K562 (cell line): ENCODE data around the gene CBFA2T2. TPM values are rescaled to one million over a fixed set of nuclear protein-coding genes. Genes with fewer than 3 reads are reported as not detected.
A peak's percentile ranks its signal among the peaks of the same experiment; 100 is the strongest.

Source experiments
- ATAC-seq: fragments of 200-7000 bp; cut with Tn5 transposase; 3 replicates; pipeline ENCODE4 v1.9.1; 2020; ENCODE audit warnings: moderate library complexity
- BruUV-seq: library from RNA; stranded (reverse); fragments of 400-500 nt; replicated peaks from 2 replicates; lab custom pipeline; 2021; lab: Mats Ljungman, UMichigan
- CTCF ChIA-PET: fragments of 300-600 bp; formaldehyde crosslinking; extraction: SDS; loops from one replicate; lab custom pipeline; 2021; ENCODE audit warnings: low intra/inter-chr PET ratio; lab: Yijun Ruan, JAX
- POLR2A ChIA-PET: fragments of 300-600, 350-650 bp; sonication (Branson Sonifier 250); formaldehyde crosslinking; extraction: SDS; loops from one replicate; lab custom pipeline; 2021; ENCODE audit warnings: antibody characterized with exemption, inconsistent platforms; lab: Yijun Ruan, JAX
- DNase-seq, 4 experiments: peaks; one replicate each; pipeline versions ENCODE4 v3.0.0 to v3.0.0-alpha.2; 2011 to 2018; ENCODE audit warnings: low spot score in 3 of 4, mixed read lengths in 3 of 4; ENCODE audit errors: extremely low read depth in 1 of 4
- FAIRE-seq: peaks from 2 replicates; lab custom pipeline; 2011; peaks lifted over from hg19 to GRCh38; lab: Jason Lieb, UNC
- H2AFZ ChIP-seq: 2 replicates; pipeline ENCODE4 v1.6.0; 2011; ENCODE audit warnings: low read depth, low read length, control low read depth, inconsistent platforms
- H3K27ac ChIP-seq: fragments of 200-600 bp; 3 replicates; pipeline ENCODE4 v1.8.0; 2011; ENCODE audit warnings: low read depth, mild to moderate bottlenecking, control low read depth, inconsistent platforms, low read length, moderate library complexity, mixed read lengths; ENCODE audit errors: extremely low read depth
- H3K27me3 ChIP-seq, 2 experiments: fragments of 300-600 bp in 1 of 2; 2 replicates in 1 of 2; 3 replicates in 1 of 2; pipeline versions ENCODE4 v1.6.0 to v1.8.0; 2011; ENCODE audit warnings: inconsistent platforms in 2 of 2, low read length in 2 of 2, mild to moderate bottlenecking in 1 of 2, mixed read lengths in 1 of 2, moderate library complexity in 1 of 2; ENCODE audit not compliant: control insufficient read depth in 2 of 2, insufficient read depth in 2 of 2
- H3K36me3 ChIP-seq: fragments of 300-600 bp; 3 replicates; pipeline ENCODE4 v1.8.0; 2011; ENCODE audit warnings: mild to moderate bottlenecking, low read length, inconsistent platforms; ENCODE audit not compliant: control insufficient read depth, insufficient read depth
- H3K4me1 ChIP-seq, 2 experiments: fragments of 200-600 bp in 1 of 2; replicated peaks in 1 of 2; 2 replicates in 1 of 2; 3 replicates in 1 of 2; pipeline versions ENCODE4 v1.5.1 to v1.8.0; 2011; ENCODE audit warnings: inconsistent platforms in 2 of 2, low read length in 2 of 2, mild to moderate bottlenecking in 1 of 2, mixed read lengths in 1 of 2, moderate library complexity in 1 of 2; ENCODE audit not compliant: control insufficient read depth in 2 of 2, insufficient read depth in 2 of 2
- H3K4me2 ChIP-seq: 2 replicates; pipeline ENCODE4 v1.6.1; 2011; ENCODE audit warnings: low read length, control low read depth, inconsistent platforms, mixed read lengths; ENCODE audit not compliant: insufficient read depth
- H3K4me3 ChIP-seq: fragments of 200-600 bp; sonication (generic), shearing (Covaris generic); 2 replicates; pipeline ENCODE4 v1.5.1; 2016; ENCODE audit warnings: control low read depth, inconsistent platforms
- H3K79me2 ChIP-seq: fragments of 200-600 bp; 3 replicates; pipeline ENCODE4 v1.8.0; 2011; ENCODE audit warnings: low read length, inconsistent platforms; ENCODE audit not compliant: control insufficient read depth, insufficient read depth
- H3K9ac ChIP-seq, 2 experiments: 2 replicates each; pipeline versions ENCODE4 v1.6.0 to v1.6.1; 2011; ENCODE audit warnings: low read depth in 2 of 2, low read length in 2 of 2, control low read depth in 1 of 2, inconsistent platforms in 1 of 2, mild to moderate bottlenecking in 1 of 2, mixed read lengths in 1 of 2; ENCODE audit not compliant: insufficient read depth in 1 of 2
- H3K9me1 ChIP-seq: one replicate; pipeline ENCODE4 v1.6.0; 2011; ENCODE audit warnings: inconsistent platforms, mild to moderate bottlenecking, low read length, moderate library complexity; ENCODE audit not compliant: control insufficient read depth, insufficient read depth
- H3K9me3 ChIP-seq: replicated peaks from 2 replicates; pipeline ENCODE4 v1.5.1; 2011; ENCODE audit warnings: low read depth, low read length, inconsistent platforms; ENCODE audit not compliant: control insufficient read depth, insufficient read depth
- H4K20me1 ChIP-seq: replicated peaks from 2 replicates; pipeline ENCODE4 v1.6.1; 2011; ENCODE audit warnings: low read length, inconsistent platforms, mixed read lengths; ENCODE audit not compliant: control insufficient read depth, insufficient read depth
- FUS ChIP-seq: fragments of 200-400 bp; formaldehyde crosslinking; optimal IDR thresholded peaks from 2 replicates; pipeline ENCODE3; 2017; ENCODE audit warnings: low read depth, low read length
- JUNB ChIP-seq: fragments of 450-650 bp; formaldehyde crosslinking; conservative IDR thresholded peaks from 2 replicates; pipeline ENCODE4 v1.4.0; 2020; ENCODE audit warnings: mild to moderate bottlenecking
- SAP30 ChIP-seq: fragments of 200-600 bp; sonication (generic); IDR thresholded peaks from 2 replicates; pipeline ENCODE4 v1.6.1; 2012; ENCODE audit warnings: borderline replicate concordance, low read depth, mild to moderate bottlenecking, moderate library complexity, low read length, control low read depth, inconsistent platforms; ENCODE audit not compliant: insufficient read depth, poor library complexity, severe bottlenecking
- SMC3 ChIP-seq: conservative IDR thresholded peaks from 2 replicates; pipeline ENCODE4 v1.6.1; 2011; ENCODE audit warnings: low read depth, low read length, improper control_type of control experiment; ENCODE audit not compliant: insufficient read depth
- SNAPC5 ChIP-seq: fragments of 250-450 bp; sonication (Bioruptor Pico); IDR thresholded peaks from 2 replicates; pipeline ENCODE4 v1.8.0; 2021; ENCODE audit warnings: moderate library complexity, mild to moderate bottlenecking, inconsistent platforms
- TAL1 ChIP-seq: fragments of 450-650 bp; IDR thresholded peaks from 2 replicates; pipeline ENCODE4 v1.6.1; 2016; ENCODE audit warnings: mild to moderate bottlenecking
- TARDBP ChIP-seq: fragments of 450-650 bp; IDR thresholded peaks from 2 replicates; pipeline ENCODE4 v1.6.1; 2016
- WGBS: fragments of 100-300 bp; shearing (Covaris generic); methylation state at CpG from one replicate; pipeline ENCODE4 v1.1.6; 2016; ENCODE audit warnings: low coverage, mixed read lengths; ENCODE audit not compliant: insufficient coverage; ENCODE audit errors: missing lambda C conversion rate; 5-methylcytosine and 5-hydroxymethylcytosine counted together
- in situ Hi-C: fragments of 300-500 bp; cut with MboI; formaldehyde crosslinking; loops from 4 replicates; pipeline ENCODE4 v1.15.0; 2018; ENCODE audit warnings: inconsistent platforms, mixed read lengths
- intact Hi-C: fragments of 100-400 bp; cut with micrococcal nuclease; formaldehyde crosslinking; loops from 2 replicates; pipeline ENCODE4 v1.14.2; 2022
- polyA plus RNA-seq, 8 experiments: library from polyadenylated mRNA; depleted of rRNA in 4 of 8; stranded (reverse) in 5 of 8; unstranded in 3 of 8; fragments of >200 nt; fragmentation: Nextera tagmentation in 2 of 8; fragmentation: Illumina TruSeq in 1 of 8; extraction: Ambion mirVana in 2 of 8; extraction: Trizol in 1 of 8; gene quantifications; 2 replicates each; pipeline versions ENCODE4 v1.2.1 to v1.2.3, GENCODE V29; 2011 to 2014; ENCODE audit warnings: inconsistent platforms in 1 of 8, missing spikeins in 1 of 8
- total RNA-seq, 7 experiments: library from RNA; depleted of rRNA in 6 of 7; stranded (reverse); fragments of >200 nt in 6 of 7; fragmentation: Illumina TruSeq in 2 of 7; extraction: Trizol in 2 of 7; gene quantifications; 2 replicates each; pipeline versions ENCODE4 v1.2.1 to v1.2.3, GENCODE V29; 2011 to 2021; ENCODE audit warnings: low replicate concordance in 1 of 7

Gene CBFA2T2
- total and polyA plus RNA-seq, 9 of the 15 experiments (the other 6 are each of a cell fraction or from before 2014, with no cell fraction given) = 0.27 to 9.6 (median 5.8) TPM

GRCh38 chr20:33658510-33658909 lies 168.6 kb downstream of the CBFA2T2 start:
- intact Hi-C loops (no loop called here), in situ Hi-C loops (loop anchor here (10.0 kb wide), 1 partner anchor 244 kb away; no protein-coding TSS in a partner anchor)
- no peak overlapping the region for H3K4me3 ChIP-seq
- ATAC-seq (no peak), FAIRE-seq (no peak), DNase-seq (no peak)
- peaks cover 18% of the 10 kb centered on the region for H3K79me2 ChIP-seq
- H3K4me2 ChIP-seq = no peak overlapping the region
- no TSS peak for BruUV-seq
- peaks cover 19% of the 10 kb centered on the region; the same call in 1 of the 2 replicates for H4K20me1 ChIP-seq
- H3K36me3 ChIP-seq = peaks cover 55% of the 10 kb centered on the region; the same call in 2 of the 3 replicates
- no peak overlapping the region for H3K27ac ChIP-seq
- H3K9me3 ChIP-seq = no peaks in the 10 kb centered on the region
- CTCF ChIA-PET = no interaction called here
- H3K4me1 ChIP-seq = peaks cover 9 to 48% of the 10 kb centered on the region in 2 experiments; a peak in 3 of 5 replicates
- 0 out of 4 replicates have a peak overlapping the region, but pooled peaks of 1 of the 2 experiments have one; percentile 18 for H3K9ac ChIP-seq
- H3K27me3 ChIP-seq = no peaks in the 10 kb centered on the region
- H2AFZ ChIP-seq = no peak overlapping the region
- no peaks in the 10 kb centered on the region for H3K9me1 ChIP-seq
- 97% methylated on average over 8 of the region's 8 CpGs for WGBS
- TF ChIP-seq TARDBP (no peak), JUNB (CRISPR knock-in tag) (no peak), SNAPC5 (CRISPR knock-in tag) (no peak), SAP30 (no peak), FUS (no peak), TAL1 (no peak), SMC3 (no peak)
- POLR2A ChIA-PET = no interaction called here
